DND-41 (cell line): Measurements from ENCODE around the gene TOX2.

Source experiments
- CTCF ChIP-seq: IDR thresholded peaks from 2 replicates; pipeline ENCODE4 v1.5.1; 2012; ENCODE audit warnings: borderline replicate concordance, low read length, moderate library complexity, mild to moderate bottlenecking; ENCODE audit not compliant: poor library complexity, severe bottlenecking; ENCODE audit errors: extremely low read depth
- EZH2 ChIP-seq: IDR thresholded peaks from 3 replicates; pipeline ENCODE4 v1.6.1; 2012; ENCODE audit warnings: borderline replicate concordance, low read depth, mild to moderate bottlenecking, moderate library complexity, low read length, inconsistent platforms; ENCODE audit not compliant: severe bottlenecking

DNA sequence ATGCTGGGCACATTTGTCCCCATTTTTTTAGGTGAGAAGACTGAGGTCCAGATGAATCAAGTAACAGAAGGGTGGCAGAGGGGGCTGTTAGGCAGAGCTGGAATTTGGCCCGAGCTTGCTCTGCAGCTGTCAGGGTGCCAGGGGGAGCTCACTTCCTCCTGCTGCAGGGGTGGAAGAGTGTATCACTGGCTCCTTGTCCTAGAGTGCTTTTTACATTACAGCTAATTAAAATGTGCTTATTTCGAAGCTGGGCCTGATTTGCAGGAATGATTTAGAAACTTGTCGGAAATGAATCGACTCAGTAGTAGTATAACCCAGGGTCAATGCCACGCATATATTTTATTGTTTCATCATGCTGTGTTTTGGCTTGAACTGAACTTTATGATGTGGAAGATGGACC is 11.1 kb downstream of the TOX2 start:
- peak; percentile 41 for TF ChIP-seq CTCF
- TF ChIP-seq EZH2 = no peak
